Measurements from ENCODE around the gene RANBP1. TPM values are rescaled to one million over a fixed set of nuclear protein-coding genes. Genes with fewer than 3 reads are reported as not detected.

The RANBP1 gene
- total RNA-seq, 1 donor from 2014 or later = 177 TPM

DNA sequence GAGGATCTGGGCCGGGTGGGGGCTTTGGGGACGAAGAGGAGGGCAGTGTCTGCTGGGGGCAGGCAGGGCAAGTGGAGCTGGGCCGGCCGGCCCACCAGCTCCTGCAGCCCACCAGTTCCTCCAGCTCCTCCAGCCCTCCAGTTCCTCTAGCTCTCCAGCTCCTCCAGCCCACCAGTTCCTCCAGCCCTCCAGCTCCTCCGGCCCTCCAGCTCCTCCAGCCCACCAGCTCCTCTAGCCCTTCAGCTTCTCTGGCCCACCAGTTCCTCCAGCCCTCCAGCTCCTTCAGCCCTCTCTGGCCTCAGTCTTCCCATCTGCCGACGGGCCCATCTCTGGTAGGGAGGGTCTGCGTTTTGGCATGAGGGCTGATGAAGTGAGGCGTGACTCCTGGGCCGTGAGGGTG lies 44.1 kb downstream of the RANBP1 start:
- no peak for DNase-seq (ENCODE audit: extremely low spot score in 2 of 2)
- H3K27me3 ChIP-seq = no peaks in the 10 kb centered on the region
- TF ChIP-seq POLR2AphosphoS5 (IDR thresholded peaks at IDR 0.05; ENCODE audit: insufficient read depth in 1 of 2, low read depth in 1 of 2) = no peak
- TF ChIP-seq POLR2A (IDR thresholded peaks at IDR 0.05) = no peak
- H3K4me3 ChIP-seq = no peak overlapping the region
- H3K36me3 ChIP-seq = no peaks in the 10 kb centered on the region
- no peaks in the 10 kb centered on the region for H3K4me1 ChIP-seq
- no peaks in the 10 kb centered on the region for H3K9me3 ChIP-seq
- H3K27ac ChIP-seq = no peak overlapping the region
- intact Hi-C loops (cut with DNase I) = no loop called here

DNA sequence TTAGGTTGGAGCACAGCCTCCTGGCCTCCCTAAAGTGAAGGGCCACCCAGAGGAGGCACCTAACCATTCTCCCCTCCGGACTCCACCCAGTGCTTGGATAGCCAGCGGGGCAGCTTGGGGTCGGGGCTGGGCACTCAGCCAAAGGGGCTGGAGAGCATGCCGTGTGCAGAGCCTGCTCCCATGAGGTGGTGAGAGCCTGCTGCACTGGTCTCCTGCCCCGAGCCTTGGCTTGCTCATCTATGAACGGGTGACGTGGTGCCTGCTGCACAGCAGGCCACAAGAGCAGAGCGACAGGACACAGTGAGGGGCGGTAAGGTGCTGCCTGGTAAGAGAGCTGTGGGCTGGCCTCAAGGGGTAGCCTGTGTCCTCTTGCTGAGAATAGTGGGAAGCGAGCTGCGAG lies 49.0 kb downstream of the RANBP1 start:
- H3K4me3 ChIP-seq = no peak overlapping the region
- no peak for TF ChIP-seq POLR2AphosphoS5 (IDR thresholded peaks at IDR 0.05; ENCODE audit: insufficient read depth in 1 of 2, low read depth in 1 of 2)
- TF ChIP-seq POLR2A (IDR thresholded peaks at IDR 0.05) = no peak
- no peak overlapping the region for H3K27ac ChIP-seq
- intact Hi-C loops (cut with DNase I) = no loop called here
- no peaks in the 10 kb centered on the region for H3K36me3 ChIP-seq
- H3K4me1 ChIP-seq = no peaks in the 10 kb centered on the region
- H3K9me3 ChIP-seq = no peaks in the 10 kb centered on the region
- DNase-seq (ENCODE audit: extremely low spot score in 2 of 2) = no peak
- H3K27me3 ChIP-seq = no peaks in the 10 kb centered on the region

DNA sequence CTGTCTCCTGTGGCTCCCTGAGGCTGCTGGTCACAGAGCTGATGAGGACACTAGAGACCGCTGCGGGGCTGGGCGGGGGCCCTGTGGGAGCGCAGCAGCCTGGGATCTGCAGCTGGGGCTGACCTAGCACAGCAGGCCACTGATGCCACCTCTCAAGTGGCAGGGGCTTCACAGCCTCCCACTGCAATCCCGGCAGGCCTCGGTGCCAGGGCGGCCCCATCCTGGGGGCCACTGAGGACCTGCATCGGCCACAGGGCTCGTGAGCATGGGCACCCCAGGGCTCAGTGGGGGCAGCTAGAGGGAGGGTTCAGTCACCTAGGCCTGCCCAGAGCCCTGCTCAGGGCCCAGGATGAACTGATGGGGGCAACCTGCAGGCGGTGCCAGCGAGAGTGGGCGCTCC lies 49.5 kb downstream of the RANBP1 start:
- intact Hi-C loops (cut with DNase I) = no loop called here
- Histone ChIP-seq H3K36me3 (no peaks in the 10 kb centered on the region), H3K27me3 (no peaks in the 10 kb centered on the region), H3K27ac (no peak overlapping the region), H3K9me3 (no peaks in the 10 kb centered on the region), H3K4me3 (no peak overlapping the region), H3K4me1 (no peaks in the 10 kb centered on the region)
- DNase-seq (ENCODE audit: extremely low spot score in 2 of 2) = no peak
- TF ChIP-seq POLR2A (IDR thresholded peaks at IDR 0.05) = no peak
- TF ChIP-seq, protein P1, sequence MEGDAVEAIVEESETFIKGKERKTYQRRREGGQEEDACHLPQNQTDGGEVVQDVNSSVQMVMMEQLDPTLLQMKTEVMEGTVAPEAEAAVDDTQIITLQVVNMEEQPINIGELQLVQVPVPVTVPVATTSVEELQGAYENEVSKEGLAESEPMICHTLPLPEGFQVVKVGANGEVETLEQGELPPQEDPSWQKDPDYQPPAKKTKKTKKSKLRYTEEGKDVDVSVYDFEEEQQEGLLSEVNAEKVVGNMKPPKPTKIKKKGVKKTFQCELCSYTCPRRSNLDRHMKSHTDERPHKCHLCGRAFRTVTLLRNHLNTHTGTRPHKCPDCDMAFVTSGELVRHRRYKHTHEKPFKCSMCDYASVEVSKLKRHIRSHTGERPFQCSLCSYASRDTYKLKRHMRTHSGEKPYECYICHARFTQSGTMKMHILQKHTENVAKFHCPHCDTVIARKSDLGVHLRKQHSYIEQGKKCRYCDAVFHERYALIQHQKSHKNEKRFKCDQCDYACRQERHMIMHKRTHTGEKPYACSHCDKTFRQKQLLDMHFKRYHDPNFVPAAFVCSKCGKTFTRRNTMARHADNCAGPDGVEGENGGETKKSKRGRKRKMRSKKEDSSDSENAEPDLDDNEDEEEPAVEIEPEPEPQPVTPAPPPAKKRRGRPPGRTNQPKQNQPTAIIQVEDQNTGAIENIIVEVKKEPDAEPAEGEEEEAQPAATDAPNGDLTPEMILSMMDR (IDR thresholded peaks at IDR 0.05) = no peak
- no peak for TF ChIP-seq POLR2AphosphoS5 (IDR thresholded peaks at IDR 0.05; ENCODE audit: insufficient read depth in 1 of 2, low read depth in 1 of 2)

DNA sequence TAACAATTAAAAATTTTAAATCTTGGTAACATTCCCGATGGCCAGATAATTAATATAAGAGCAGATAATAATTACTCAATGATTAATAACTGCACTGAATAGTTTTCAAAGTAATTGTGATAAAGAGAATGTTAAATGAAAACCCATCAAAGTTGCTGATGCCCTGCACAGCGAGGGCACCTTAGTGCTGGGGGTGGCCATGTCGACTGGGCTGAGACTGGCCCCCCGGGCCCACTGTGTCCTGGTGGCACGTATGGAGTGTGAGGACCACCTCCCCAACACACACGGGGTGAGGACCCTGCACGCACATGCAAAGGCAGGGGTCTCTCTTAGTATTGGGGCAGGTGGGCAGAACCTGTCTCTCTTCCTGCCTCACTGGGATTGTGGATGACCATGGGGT lies 50.0 kb downstream of the RANBP1 start:
- Histone ChIP-seq H3K4me3 (no peak overlapping the region), H3K27me3 (no peaks in the 10 kb centered on the region), H3K27ac (no peak overlapping the region), H3K36me3 (no peaks in the 10 kb centered on the region), H3K9me3 (no peaks in the 10 kb centered on the region), H3K4me1 (no peaks in the 10 kb centered on the region)
- no peak for TF ChIP-seq POLR2A (IDR thresholded peaks at IDR 0.05)
- no peak for TF ChIP-seq POLR2AphosphoS5 (IDR thresholded peaks at IDR 0.05; ENCODE audit: insufficient read depth in 1 of 2, low read depth in 1 of 2)
- TF ChIP-seq, protein P1 (IDR thresholded peaks at IDR 0.05) = no peak
- intact Hi-C loops (cut with DNase I) = no loop called here
- DNase-seq (ENCODE audit: extremely low spot score in 2 of 2) = no peak

DNA sequence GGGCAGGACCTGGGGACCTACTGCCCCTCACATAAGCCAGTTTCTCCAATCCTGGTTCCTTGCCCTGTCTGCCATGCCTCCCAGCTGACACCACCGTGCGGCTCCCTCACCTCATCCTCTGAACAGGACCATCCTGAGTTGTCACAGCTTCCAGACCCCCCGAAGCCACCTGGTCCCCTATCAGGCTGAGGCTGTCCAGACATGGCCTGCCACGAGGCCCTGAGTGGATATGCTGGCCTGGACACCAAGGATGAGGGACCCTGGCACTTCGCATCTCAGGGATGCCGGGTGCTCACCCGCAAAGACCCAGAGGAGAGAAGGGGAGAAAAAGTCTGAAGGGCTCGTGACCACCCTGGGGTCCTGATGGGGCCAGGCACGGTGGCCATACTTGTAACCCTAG lies 50.8 kb downstream of the RANBP1 start:
- no peak overlapping the region for H3K27ac ChIP-seq
- no peak overlapping the region for H3K4me3 ChIP-seq
- intact Hi-C loops (cut with DNase I) = no loop called here
- H3K4me1 ChIP-seq = no peaks in the 10 kb centered on the region
- no peak for DNase-seq (ENCODE audit: extremely low spot score in 2 of 2)
- TF ChIP-seq POLR2A (IDR thresholded peaks at IDR 0.05) (no peak), POLR2AphosphoS5 (IDR thresholded peaks at IDR 0.05; ENCODE audit: insufficient read depth in 1 of 2, low read depth in 1 of 2) (no peak)
- TF ChIP-seq, protein P1 (IDR thresholded peaks at IDR 0.05) = no peak
- no peaks in the 10 kb centered on the region for H3K9me3 ChIP-seq
- no peaks in the 10 kb centered on the region for H3K36me3 ChIP-seq
- no peaks in the 10 kb centered on the region for H3K27me3 ChIP-seq

DNA sequence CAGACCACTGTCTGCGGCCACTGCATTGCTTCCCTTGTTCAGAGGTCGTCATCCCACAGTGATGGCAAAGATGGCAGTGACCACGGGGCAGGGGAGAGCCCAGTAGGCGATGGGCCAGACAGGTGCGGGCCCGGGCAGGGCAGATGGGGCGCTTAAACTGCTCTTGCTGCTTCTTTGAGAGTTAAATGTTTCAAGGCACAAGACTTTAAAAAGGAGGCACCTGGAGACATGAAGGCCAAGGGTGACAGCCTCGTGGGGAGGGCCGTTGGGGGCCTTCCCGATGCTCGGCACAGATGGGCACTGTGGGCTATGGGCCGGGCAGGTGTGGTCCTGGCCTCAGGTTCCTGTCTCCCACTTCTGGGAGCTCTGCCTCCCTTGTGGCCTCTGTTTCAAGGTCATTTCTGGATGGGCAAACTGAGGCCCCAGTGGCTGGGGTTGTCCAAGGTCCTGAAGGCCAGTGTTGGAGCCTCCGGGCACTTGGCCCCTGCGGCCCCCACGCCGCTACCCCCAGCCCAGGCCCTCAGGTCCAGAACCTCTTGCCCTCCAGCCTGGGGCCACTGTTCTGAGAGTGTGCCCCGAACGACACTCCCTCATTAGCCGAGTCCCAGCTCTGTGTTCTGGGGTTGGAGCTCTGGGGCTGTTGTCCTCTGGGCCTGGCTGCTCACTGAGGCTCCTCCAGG lies 51.9 kb downstream of the RANBP1 start:
- intact Hi-C loops (cut with DNase I) = no loop called here
- Histone ChIP-seq H3K36me3 (no peaks in the 10 kb centered on the region), H3K9me3 (no peaks in the 10 kb centered on the region), H3K4me3 (no peak overlapping the region), H3K27me3 (no peaks in the 10 kb centered on the region), H3K4me1 (no peaks in the 10 kb centered on the region), H3K27ac (no peak overlapping the region)
- DNase-seq (ENCODE audit: extremely low spot score in 2 of 2) = no peak
- TF ChIP-seq POLR2AphosphoS5 (IDR thresholded peaks at IDR 0.05; ENCODE audit: insufficient read depth in 1 of 2, low read depth in 1 of 2) = no peak
- TF ChIP-seq, protein P1 (IDR thresholded peaks at IDR 0.05) = no peak
- no peak for TF ChIP-seq POLR2A (IDR thresholded peaks at IDR 0.05)

Data from vagina (tissue), 2 donors.